GM10266 (cell line): ENCODE measurements around the gene RNFT2.
"Not testable (repeated sequence)": the region's sequence is repeated elsewhere in the genome, so short reads cannot be mapped to it uniquely, and the experiment has no call there.

ENCODE experiments used
- DNase-seq: peaks from one replicate; pipeline ENCODE4 v3.0.0; 2012; ENCODE audit errors: extremely low spot score
- TF ChIP-seq, protein P1 (sequence below): IDR thresholded peaks from 2 replicates; pipeline ENCODE4 v1.5.1; 2012; ENCODE audit warnings: mild to moderate bottlenecking, low read depth; ENCODE audit not compliant: control insufficient read depth, insufficient read depth; ENCODE audit errors: missing control alignments

The RNFT2 gene

DNA sequence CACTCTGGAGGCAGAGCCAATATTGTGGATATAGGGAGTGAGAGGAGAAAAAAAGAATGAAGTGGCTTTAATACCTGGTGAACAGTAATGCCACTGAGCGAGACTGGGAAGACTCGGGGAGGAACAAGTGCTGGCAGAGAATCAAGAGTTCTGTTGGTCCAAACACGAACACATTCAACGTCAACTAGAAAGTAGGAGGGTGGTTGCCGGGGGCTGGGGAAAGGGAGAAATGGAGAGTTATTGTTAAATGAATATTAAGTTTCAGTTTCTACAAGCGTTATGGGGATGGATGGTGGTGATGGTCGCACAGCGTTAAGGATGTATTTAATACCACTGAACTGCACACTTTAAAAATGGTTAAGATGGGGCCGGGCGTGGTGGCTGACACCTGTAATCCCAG, 3.0 kb upstream of the RNFT2 start:
- TF ChIP-seq, protein P1, sequence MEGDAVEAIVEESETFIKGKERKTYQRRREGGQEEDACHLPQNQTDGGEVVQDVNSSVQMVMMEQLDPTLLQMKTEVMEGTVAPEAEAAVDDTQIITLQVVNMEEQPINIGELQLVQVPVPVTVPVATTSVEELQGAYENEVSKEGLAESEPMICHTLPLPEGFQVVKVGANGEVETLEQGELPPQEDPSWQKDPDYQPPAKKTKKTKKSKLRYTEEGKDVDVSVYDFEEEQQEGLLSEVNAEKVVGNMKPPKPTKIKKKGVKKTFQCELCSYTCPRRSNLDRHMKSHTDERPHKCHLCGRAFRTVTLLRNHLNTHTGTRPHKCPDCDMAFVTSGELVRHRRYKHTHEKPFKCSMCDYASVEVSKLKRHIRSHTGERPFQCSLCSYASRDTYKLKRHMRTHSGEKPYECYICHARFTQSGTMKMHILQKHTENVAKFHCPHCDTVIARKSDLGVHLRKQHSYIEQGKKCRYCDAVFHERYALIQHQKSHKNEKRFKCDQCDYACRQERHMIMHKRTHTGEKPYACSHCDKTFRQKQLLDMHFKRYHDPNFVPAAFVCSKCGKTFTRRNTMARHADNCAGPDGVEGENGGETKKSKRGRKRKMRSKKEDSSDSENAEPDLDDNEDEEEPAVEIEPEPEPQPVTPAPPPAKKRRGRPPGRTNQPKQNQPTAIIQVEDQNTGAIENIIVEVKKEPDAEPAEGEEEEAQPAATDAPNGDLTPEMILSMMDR: no peak
- DNase-seq: no peak

GRCh38 chr12:116735951-116736599, 2.0 kb upstream of the RNFT2 start:
- DNase-seq: peak; percentile 34

GRCh38 chr12:116736962-116737773, 947 bp upstream of the RNFT2 start:
- peak; percentile 19 for DNase-seq

More at GRCh38 chr12:116735951-116736599, 2.0 kb upstream of the RNFT2 start:
- TF ChIP-seq, protein P1: no peak

GRCh38 chr12:116739381-116739887, 1.3 kb downstream of the RNFT2 start:
- DNase-seq: no peak
- TF ChIP-seq, protein P1: no peak

More at GRCh38 chr12:116736962-116737773, 947 bp upstream of the RNFT2 start:
- TF ChIP-seq, protein P1: no peak

DNA sequence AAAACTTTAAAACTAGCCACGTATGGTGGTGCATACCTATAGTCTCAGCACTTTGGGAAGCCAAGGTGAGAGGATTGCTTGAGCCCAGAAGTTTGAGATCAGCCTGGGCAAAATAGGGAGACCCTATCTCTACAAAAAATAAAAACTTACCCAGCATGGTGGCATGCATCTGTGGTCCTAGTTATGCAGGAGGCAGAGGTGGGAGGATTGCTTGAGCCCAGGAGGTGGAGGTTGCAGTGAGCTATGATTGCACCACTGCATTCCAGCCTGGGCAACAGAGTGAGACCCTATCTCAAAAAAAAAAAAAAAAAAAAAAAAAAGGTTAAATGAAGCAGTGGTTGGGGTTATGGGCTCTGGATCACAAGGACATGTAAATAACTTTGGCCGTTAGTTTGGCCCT, 4.7 kb downstream of the RNFT2 start:
- DNase-seq: not testable (repeated sequence)

DNA sequence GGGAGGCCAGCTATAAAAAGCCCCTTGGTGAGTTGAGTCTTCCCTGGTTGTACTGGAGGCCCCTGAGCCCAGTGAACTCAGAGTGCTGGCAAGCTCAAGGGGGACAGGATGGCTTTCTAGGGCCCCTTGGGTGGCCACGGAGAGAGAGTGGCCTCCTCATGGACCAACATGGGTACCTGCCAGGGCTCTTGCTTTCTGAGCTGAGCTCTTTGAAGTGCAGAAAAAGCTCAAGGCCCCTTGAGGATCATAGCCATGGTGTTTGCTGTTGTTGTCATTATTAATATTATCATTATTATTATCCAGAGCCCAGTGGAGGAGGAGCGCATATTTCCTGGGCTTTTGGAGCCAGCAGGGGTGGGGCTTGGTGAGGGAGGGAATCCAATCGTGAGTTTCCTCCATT, 6.7 kb downstream of the RNFT2 start:
- TF ChIP-seq, protein P1: no peak
- DNase-seq: no peak

DNA sequence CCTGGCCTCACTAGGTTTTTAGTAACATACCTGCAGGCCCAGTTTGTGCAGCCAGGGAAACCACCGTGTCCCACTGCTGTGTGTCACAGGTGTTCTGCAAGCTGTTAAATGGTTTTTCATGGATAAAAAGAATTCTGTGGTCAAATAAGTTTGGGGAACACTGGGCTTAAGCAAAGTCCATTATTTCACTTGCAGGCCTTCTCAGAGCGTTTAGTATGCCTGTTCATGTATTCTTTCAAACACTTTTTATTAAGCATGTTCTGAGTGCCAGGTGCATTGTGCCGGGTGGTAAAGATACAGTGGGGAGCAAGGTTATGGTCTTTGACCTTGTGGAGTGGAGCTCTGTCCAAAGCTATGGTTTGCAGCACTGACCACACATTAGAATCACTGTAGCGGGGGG, 7.4 kb downstream of the RNFT2 start:
- no peak for DNase-seq
- TF ChIP-seq, protein P1: no peak
